IMR-90 (cell line): ENCODE data around the gene ATP5F1D. TPM values are rescaled to one million over a fixed set of nuclear protein-coding genes. Genes with fewer than 3 reads are reported as not detected.

ENCODE experiments used
- ATAC-seq: fragments of 200-7000 bp; cut with Tn5 transposase; 2 replicates; pipeline ENCODE4 v1.9.1; 2020; ENCODE audit warnings: low read depth, mild to moderate bottlenecking, moderate library complexity
- BruUV-seq: library from RNA; stranded (reverse); fragments of 400-500 nt; replicated peaks from 2 replicates; lab custom pipeline; 2021; lab: Mats Ljungman, UMichigan
- CTCF ChIA-PET: fragments of 300-600 bp; formaldehyde crosslinking; extraction: SDS; loops from one replicate; lab custom pipeline; 2021; ENCODE audit warnings: antibody characterized with exemption; lab: Yijun Ruan, JAX
- POLR2A ChIA-PET: fragments of 300-600 bp; sonication (Branson Sonifier 250); formaldehyde crosslinking; loops from one replicate; lab custom pipeline; 2022; ENCODE audit warnings: antibody characterized with exemption; ENCODE audit not compliant: unreplicated experiment; lab: Charles Lee
- DNase-seq: peaks from one replicate; pipeline ENCODE4 v3.0.0; 2013
- H2AFZ ChIP-seq: replicated peaks from 2 replicates; pipeline ENCODE3; 2013; ENCODE audit warnings: low read length, mild to moderate bottlenecking; ENCODE audit not compliant: poor library complexity
- H2AK5ac ChIP-seq: 2 replicates; pipeline ENCODE4 v1.6.1; 2013; ENCODE audit warnings: low read depth, low read length, inconsistent platforms
- H2AK9ac ChIP-seq: replicated peaks from 2 replicates; pipeline ENCODE3; 2013; ENCODE audit warnings: mild to moderate bottlenecking, low read depth, low read length, moderate library complexity; ENCODE audit not compliant: poor library complexity
- H2BK120ac ChIP-seq: 2 replicates; pipeline ENCODE4 v1.6.1; 2013; ENCODE audit warnings: low read depth, low read length, inconsistent platforms
- H2BK15ac ChIP-seq: 3 replicates; pipeline ENCODE4 v1.6.1; 2013; ENCODE audit warnings: low read depth, low read length, inconsistent platforms
- H2BK20ac ChIP-seq: 2 replicates; pipeline ENCODE4 v1.6.1; 2013; ENCODE audit warnings: low read depth, mild to moderate bottlenecking, inconsistent platforms, low read length, moderate library complexity
- H2BK5ac ChIP-seq: 2 replicates; pipeline ENCODE4 v1.6.1; 2013; ENCODE audit warnings: mild to moderate bottlenecking, low read depth, low read length, inconsistent platforms; ENCODE audit not compliant: poor library complexity, severe bottlenecking
- H3K14ac ChIP-seq: replicated peaks from 2 replicates; pipeline ENCODE4 v1.6.1; 2013; ENCODE audit warnings: low read depth, low read length, inconsistent platforms
- H3K18ac ChIP-seq: 2 replicates; pipeline ENCODE4 v1.6.1; 2013; ENCODE audit warnings: low read depth, low read length, control low read depth
- H3K23ac ChIP-seq: 2 replicates; pipeline ENCODE4 v1.6.1; 2013; ENCODE audit warnings: low read depth, low read length, inconsistent platforms
- H3K27ac ChIP-seq: 2 replicates; pipeline ENCODE4 v1.5.1; 2013; ENCODE audit warnings: mild to moderate bottlenecking, control low read depth, low read length; ENCODE audit not compliant: insufficient read depth
- H3K27me3 ChIP-seq: 2 replicates; pipeline ENCODE4 v1.6.1; 2013; ENCODE audit warnings: low read length; ENCODE audit not compliant: control insufficient read depth, insufficient read depth
- H3K36me3 ChIP-seq: 2 replicates; pipeline ENCODE4 v1.6.1; 2013; ENCODE audit warnings: low read length, mixed read lengths; ENCODE audit not compliant: control insufficient read depth, insufficient read depth
- H3K4ac ChIP-seq: 2 replicates; pipeline ENCODE4 v1.6.1; 2013; ENCODE audit warnings: low read depth, low read length, inconsistent platforms
- H3K4me1 ChIP-seq: 2 replicates; pipeline ENCODE4 v1.6.1; 2013; ENCODE audit warnings: low read length, mixed read lengths; ENCODE audit not compliant: control insufficient read depth, insufficient read depth
- H3K4me2 ChIP-seq: 2 replicates; pipeline ENCODE4 v1.6.1; 2013; ENCODE audit warnings: low read depth, mild to moderate bottlenecking, control low read depth, low read length, moderate library complexity
- H3K4me3 ChIP-seq: 2 replicates; pipeline ENCODE4 v1.5.1; 2013; ENCODE audit warnings: low read depth, mild to moderate bottlenecking, control low read depth, low read length, moderate library complexity; ENCODE audit not compliant: insufficient read depth
- H3K56ac ChIP-seq: 2 replicates; pipeline ENCODE4 v1.6.1; 2013; ENCODE audit warnings: low read length, inconsistent platforms; ENCODE audit not compliant: insufficient read depth; ENCODE audit errors: extremely low read depth
- H3K79me1 ChIP-seq, 2 experiments: 2 replicates each; pipeline ENCODE4 v1.6.1; 2013; ENCODE audit warnings: low read length in 2 of 2, inconsistent platforms in 1 of 2, low read depth in 1 of 2
- H3K9ac ChIP-seq: 2 replicates; pipeline ENCODE4 v1.6.1; 2013; ENCODE audit warnings: low read depth, low read length, control low read depth
- H3K9me1 ChIP-seq: 2 replicates; pipeline ENCODE4 v1.6.1; 2013; ENCODE audit warnings: low read length, inconsistent platforms; ENCODE audit not compliant: insufficient read depth
- H3K9me3 ChIP-seq: 2 replicates; pipeline ENCODE4 v1.6.1; 2013; ENCODE audit warnings: low read length; ENCODE audit not compliant: control insufficient read depth, insufficient read depth
- H4K20me1 ChIP-seq: 2 replicates; pipeline ENCODE4 v1.6.1; 2013; ENCODE audit warnings: low read length, inconsistent platforms; ENCODE audit not compliant: insufficient read depth
- H4K5ac ChIP-seq: 2 replicates; pipeline ENCODE4 v1.6.1; 2013; ENCODE audit warnings: mild to moderate bottlenecking, low read depth, low read length, control low read depth
- H4K8ac ChIP-seq, 2 experiments: 2 replicates each; pipeline ENCODE4 v1.6.1; 2013; ENCODE audit warnings: low read depth in 2 of 2, low read length in 2 of 2, control low read depth in 1 of 2, inconsistent platforms in 1 of 2
- H4K91ac ChIP-seq: 2 replicates; pipeline ENCODE4 v1.6.1; 2013; ENCODE audit warnings: low read depth, low read length, inconsistent platforms; ENCODE audit not compliant: insufficient read depth
- BHLHE40 ChIP-seq: fragments of 150-350 bp; IDR thresholded peaks from 2 replicates; pipeline ENCODE4 v1.6.1; 2016; ENCODE audit warnings: mild to moderate bottlenecking, low read depth, low read length
- CEBPB ChIP-seq: IDR thresholded peaks from 2 replicates; pipeline ENCODE4 v1.6.1; 2012; ENCODE audit warnings: low read depth, low read length, improper control_type of control experiment
- CTCF ChIP-seq: conservative IDR thresholded peaks from 2 replicates; pipeline ENCODE4 v1.5.1; 2012; ENCODE audit warnings: mild to moderate bottlenecking, low read depth, low read length, improper control_type of control experiment
- FOS ChIP-seq: fragments of 150-350 bp; IDR thresholded peaks from 2 replicates; pipeline ENCODE4 v1.6.1; 2016; ENCODE audit warnings: low read depth, low read length
- NFE2L2 ChIP-seq: fragments of 150-350 bp; IDR thresholded peaks from 2 replicates; pipeline ENCODE4 v1.6.1; 2016; ENCODE audit warnings: low read depth, mild to moderate bottlenecking, low read length
- RFX5 ChIP-seq: IDR thresholded peaks from 2 replicates; pipeline ENCODE4 v1.8.0; 2012; ENCODE audit warnings: low read depth, mild to moderate bottlenecking, low read length, moderate library complexity
- WGBS, 2 experiments: methylation state at CpG; one replicate each; pipeline versions ENCODE4 v1.1.5 to v1.1.7; 2013; ENCODE audit warnings: missing lambda C conversion rate in 2 of 2; ENCODE audit not compliant: insufficient read length in 1 of 2; ENCODE audit errors: extremely low coverage in 2 of 2; 5-methylcytosine and 5-hydroxymethylcytosine counted together
- dilution Hi-C: fragments of 300-500 bp; cut with HindIII; formaldehyde crosslinking; loops from one replicate; pipeline ENCODE4 v1.14.3; 2018; ENCODE audit warnings: low sequenced_read_pairs; ENCODE audit not compliant: unreplicated experiment
- in situ Hi-C: fragments of 300-500 bp; cut with MboI; formaldehyde crosslinking; loops from 3 replicates; pipeline ENCODE4 v1.14.3; 2019; ENCODE audit warnings: low sequenced_read_pairs, inconsistent platforms, mixed read lengths
- intact Hi-C: fragments of 100-400 bp; cut with micrococcal nuclease; formaldehyde crosslinking; loops from 2 replicates; pipeline ENCODE4 v1.10.0; 2022
- polyA plus RNA-seq, 3 experiments: library from polyadenylated mRNA; depleted of rRNA; stranded (reverse); fragments of >200 nt; gene quantifications; 2 replicates each; pipeline ENCODE4 v1.2.3, GENCODE V29; 2012; ENCODE audit warnings: low replicate concordance in 1 of 3
- total RNA-seq: library from RNA; depleted of rRNA; stranded (reverse); fragments of >200 nt; gene quantifications from 2 replicates; pipeline ENCODE4 v1.2.3, GENCODE V29; 2012

ATP5F1D gene
- total and polyA plus RNA-seq, 2 of the 4 experiments (the other 2 are of a cell fraction), result 7.3 to 140 TPM

- no peak overlapping the region for H3K14ac ChIP-seq
- H3K27ac ChIP-seq, result peak overlapping the region; percentile 39; the same call in 1 of the 2 replicates
- no peak overlapping the region for H2BK120ac ChIP-seq
- in situ Hi-C loops, result no loop called here
- ChIA-PET POLR2A (no interaction called here), CTCF (no interaction called here)
- no peak overlapping the region for H3K4me3 ChIP-seq
- H4K8ac ChIP-seq, result no peak overlapping the region
- H4K20me1 ChIP-seq, result peaks cover 38% of the 10 kb centered on the region
- no peak overlapping the region for H3K4me2 ChIP-seq
- H4K5ac ChIP-seq, result no peak overlapping the region
- intact Hi-C loops, result no loop called here
- H2BK15ac ChIP-seq, result no peak overlapping the region
- DNase-seq (no peak), ATAC-seq (no peak)
- H3K27me3 ChIP-seq, result no peaks in the 10 kb centered on the region
- peak overlapping the region; percentile 78 for H2AK9ac ChIP-seq
- no TSS peak for BruUV-seq
- H2AK5ac ChIP-seq, result no peak overlapping the region
- no peak overlapping the region for H3K9ac ChIP-seq
- H3K9me1 ChIP-seq, result no peaks in the 10 kb centered on the region
- H3K56ac ChIP-seq, result no peak overlapping the region
- H3K18ac ChIP-seq, result no peak overlapping the region
- no peak overlapping the region for H2BK5ac ChIP-seq
- TF ChIP-seq FOS (no peak), BHLHE40 (no peak), CEBPB (no peak), NFE2L2 (no peak), RFX5 (no peak), CTCF (no peak)
- H3K36me3 ChIP-seq, result peaks cover 46% of the 10 kb centered on the region
- H2BK20ac ChIP-seq, result no peak overlapping the region
- H3K23ac ChIP-seq, result no peak overlapping the region
- no peaks in the 10 kb centered on the region for H3K9me3 ChIP-seq
- peaks cover 10 to 38% of the 10 kb centered on the region in 2 experiments for H3K79me1 ChIP-seq
- H2AFZ ChIP-seq, result peak overlapping the region; percentile 2
- peaks cover 22% of the 10 kb centered on the region for H3K4me1 ChIP-seq
- H4K91ac ChIP-seq, result no peak overlapping the region
- no peak overlapping the region for H3K4ac ChIP-seq
- 94% methylated on average over 16 of the region's 24 CpGs; no CpG with 5 or more reads in 1 of the 2 experiments for WGBS, 2 experiments
- dilution Hi-C loops, result no loop called here
Measured at GRCh38 chr19:1233115-1233667, 8.4 kb upstream of the ATP5F1D start.
